SHP77 treated with DMSO at 0.1 percent for 48 hours (cell line): ENCODE data around the gene WDR17.

Experiments
- DNase-seq: peaks from one replicate; lab custom pipeline; 2025; lab: John Stamatoyannopoulos, UW

Gene WDR17

GRCh38 chr4:176090115-176090514 is 24.5 kb downstream of the WDR17 start:
- DNase-seq = no peak

- DNase-seq = no peak
Measured at GRCh38 chr4:176099314-176099713, 33.7 kb downstream of the WDR17 start.

- DNase-seq = no peak
Measured at GRCh38 chr4:176102414-176103063, 36.9 kb downstream of the WDR17 start.

DNA sequence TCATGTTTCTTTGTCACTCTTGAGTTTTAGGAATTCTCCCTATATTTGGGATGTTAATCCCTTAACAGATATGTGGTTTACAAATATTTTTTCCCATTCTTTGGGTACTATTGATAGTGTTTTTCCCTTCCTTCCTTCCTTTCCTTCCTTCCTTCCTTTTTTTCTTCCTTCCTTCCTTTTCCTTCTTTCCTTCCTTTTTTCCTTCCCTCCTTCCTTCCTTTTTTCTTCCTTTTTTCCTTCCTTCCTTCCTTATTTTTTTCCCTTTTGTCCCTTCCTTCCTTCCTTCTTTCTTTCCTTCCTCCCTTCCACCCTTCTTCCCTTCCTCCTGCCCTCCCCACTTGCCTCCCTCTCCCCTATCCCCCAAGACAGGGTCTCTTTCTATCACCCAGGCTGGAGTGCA is 42.1 kb downstream of the WDR17 start:
- DNase-seq = no peak

GRCh38 chr4:176123710-176124407 is 58.2 kb downstream of the WDR17 start:
- no peak for DNase-seq

GRCh38 chr4:176125063-176125462 is 59.4 kb downstream of the WDR17 start:
- no peak for DNase-seq

DNA sequence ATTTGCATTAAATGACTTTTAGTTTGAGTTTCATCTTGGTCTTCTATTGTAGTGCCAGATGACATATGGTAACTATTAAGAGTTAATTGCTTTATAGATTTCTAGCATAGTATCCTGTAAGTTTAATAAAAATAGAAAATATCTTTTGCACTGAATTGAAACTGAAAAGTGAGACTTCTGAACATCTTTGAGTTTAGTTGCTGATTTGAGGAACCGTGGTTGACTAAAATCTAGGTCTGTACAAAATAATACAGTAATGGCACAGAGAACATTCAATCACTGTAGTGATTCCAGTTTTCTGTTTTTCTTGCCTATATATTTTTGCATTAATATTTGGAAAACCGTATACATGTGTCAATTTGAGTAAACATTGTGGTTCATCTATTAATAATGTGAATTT is 69.0 kb downstream of the WDR17 start:
- no peak for DNase-seq

- no peak for DNase-seq
Measured at GRCh38 chr4:176137631-176138030, 72.0 kb downstream of the WDR17 start.

GRCh38 chr4:176139518-176139917 is 73.9 kb downstream of the WDR17 start:
- no peak for DNase-seq

DNA sequence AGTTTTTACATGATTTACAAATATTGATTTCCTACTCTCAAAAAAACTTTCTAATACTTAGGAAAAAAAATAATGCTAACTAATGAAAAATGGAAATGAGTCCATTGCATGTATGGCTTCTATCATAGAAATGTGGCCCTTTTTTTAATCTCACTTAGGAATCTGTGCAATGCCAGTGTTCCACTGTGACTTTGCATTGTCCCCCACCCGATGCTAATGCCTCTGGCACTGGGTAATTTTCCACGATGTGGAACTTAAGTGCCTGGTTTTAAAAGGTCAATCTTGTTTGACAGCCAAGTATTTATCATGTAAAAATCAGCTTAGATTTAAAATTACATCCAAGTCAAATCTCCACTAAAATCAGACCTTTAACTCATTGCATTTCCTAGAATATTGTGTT is 76.6 kb downstream of the WDR17 start:
- no peak for DNase-seq

GRCh38 chr4:176149680-176150355 is 84.2 kb downstream of the WDR17 start:
- DNase-seq = no peak

DNA sequence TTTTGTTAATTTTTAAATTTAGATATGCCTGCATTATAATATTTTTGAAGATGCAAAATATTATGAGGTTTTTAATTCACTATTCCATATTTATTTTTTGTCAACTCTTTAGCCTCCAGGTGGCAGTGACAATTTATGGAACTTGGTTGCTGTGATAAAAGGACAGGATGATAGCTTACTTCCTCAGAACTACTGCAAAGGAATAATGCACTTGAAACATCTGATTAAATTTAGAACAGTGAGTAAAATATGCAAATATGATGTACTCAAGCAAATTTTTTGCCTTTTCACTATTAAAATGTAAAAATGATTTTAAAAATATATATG is 84.7 kb downstream of the WDR17 start:
- no peak for DNase-seq

- DNase-seq = no peak
Measured at GRCh38 chr4:176150704-176151103, 85.1 kb downstream of the WDR17 start.

DNA sequence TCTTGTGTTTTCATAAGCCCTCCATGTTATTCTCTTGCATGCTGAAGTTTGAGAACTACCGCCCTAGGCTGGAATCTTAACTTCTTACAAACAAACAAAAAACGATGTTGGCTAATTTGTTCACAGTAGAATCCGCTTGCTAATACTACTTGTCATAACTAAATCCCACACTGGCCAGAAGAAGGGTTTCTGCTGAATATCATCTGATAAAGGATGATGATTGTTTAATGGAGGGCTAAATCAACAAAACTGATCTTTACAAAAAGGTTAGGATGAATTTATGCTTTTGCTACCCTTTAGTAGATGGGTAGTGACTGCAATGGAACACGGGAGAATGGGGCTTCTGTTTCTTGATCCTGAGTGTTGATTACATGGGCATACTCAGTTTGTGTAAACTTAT is 87.5 kb downstream of the WDR17 start:
- DNase-seq = no peak

DNA sequence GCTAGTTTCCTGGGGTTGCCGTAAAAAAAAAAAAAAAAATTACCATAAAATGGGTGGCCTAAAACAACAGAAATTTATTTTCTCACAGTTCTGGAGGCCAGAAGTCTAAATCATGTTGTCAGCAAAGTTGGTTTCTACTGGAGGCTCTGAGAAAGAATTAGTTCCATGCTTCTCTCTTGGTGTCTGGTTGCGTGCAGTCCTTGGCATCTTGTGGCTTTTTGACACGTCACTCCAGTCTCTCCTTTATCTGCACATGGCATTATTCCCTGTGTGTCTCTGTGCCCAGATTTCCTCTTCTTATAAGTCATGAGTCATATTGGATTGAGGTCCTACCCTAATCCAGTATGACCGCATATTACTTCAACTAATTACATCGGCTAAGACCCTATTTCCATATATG is 91.0 kb downstream of the WDR17 start:
- no peak for DNase-seq

DNA sequence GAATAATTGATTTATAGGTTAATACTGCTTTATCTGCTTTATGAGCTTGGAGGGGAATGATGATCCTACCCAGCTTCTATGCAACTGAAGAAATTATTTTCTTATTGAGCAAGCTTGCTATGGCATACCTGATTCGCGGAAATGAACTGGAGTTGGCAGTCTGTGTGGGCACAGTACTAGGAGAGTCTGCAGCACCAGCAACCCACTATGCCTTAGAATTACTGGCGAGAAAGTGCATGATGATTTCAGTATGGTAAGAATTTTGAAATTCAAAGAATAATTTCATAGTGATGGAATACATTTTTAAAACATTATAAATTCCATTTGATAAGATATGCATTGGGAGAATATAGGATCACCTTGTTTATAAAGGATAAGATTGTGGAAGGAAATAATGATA is 97.4 kb downstream of the WDR17 start:
- no peak for DNase-seq

DNA sequence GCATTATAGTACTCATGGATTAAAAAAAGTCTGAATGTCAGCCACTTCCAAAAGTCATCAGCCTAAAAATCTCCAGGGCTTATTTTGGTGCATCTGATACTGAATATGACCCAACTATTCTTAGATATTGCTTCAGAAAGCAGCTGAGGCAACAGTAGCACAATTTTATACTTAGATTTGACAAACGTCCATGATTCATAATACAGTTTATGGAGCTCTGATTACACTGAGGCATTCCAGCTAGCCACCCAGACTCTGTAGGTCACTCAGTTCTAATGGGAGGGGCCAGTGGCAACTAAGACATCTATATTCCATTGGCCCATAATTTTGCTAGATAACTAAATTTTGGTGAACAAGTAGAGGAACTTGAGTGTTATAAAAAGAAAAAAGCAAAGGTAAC is 119.4 kb downstream of the WDR17 start:
- no peak for DNase-seq

GRCh38 chr4:176186067-176186466 is 120.4 kb downstream of the WDR17 start:
- DNase-seq = no peak

DNA sequence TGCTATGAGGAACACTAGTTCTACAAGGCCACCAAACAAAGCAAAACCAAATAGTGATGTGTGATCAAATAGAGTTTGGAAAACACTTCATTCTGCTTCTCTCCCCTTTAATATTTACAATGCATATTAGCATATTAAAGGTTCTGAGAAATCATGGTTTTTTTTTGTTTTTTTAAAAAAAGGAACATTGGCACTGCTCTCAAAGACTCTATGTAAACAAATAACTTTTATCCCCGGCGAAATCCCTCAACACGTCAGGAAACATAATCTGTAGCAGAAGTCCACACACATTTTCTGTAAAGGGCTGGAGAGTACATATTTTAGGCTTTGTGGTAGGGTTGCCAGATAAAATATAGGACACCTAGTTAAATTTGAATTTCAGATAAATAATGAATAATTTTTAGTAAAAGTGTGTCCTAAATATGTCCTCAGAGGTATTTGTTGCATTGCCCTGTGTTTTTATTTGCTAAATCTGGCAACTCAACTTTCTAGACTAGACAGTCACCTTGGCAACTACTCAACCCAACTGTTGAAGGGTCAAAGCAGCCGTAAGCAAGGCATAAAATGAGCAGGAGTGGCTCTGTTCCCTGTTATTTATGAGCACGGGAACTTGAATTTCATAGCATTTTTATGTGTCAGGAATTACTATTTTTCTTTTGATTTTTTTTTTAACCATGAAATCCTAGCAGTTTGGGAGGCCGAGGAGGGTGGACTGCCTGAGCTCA is 121.2 kb downstream of the WDR17 start:
- no peak for DNase-seq

DNA sequence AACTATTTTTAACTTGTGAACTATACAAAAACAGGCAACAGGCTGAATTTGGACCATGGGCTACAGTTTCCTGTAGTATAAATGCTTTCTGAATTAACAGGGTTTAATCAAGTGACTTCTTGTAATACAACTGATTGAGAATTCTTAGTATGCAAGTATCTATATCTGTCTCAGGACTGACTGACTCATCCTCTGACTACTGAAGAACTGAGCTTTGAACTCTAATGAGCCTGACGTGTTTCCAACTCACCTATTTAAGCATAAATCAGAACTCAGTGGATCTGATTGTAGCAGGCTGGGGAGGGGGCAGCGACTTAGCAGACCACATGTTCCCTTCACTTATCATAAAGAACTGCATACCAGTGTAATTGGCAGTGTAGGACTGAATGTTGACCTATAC is 122.0 kb downstream of the WDR17 start:
- DNase-seq = no peak

- DNase-seq = no peak
Measured at GRCh38 chr4:176188654-176189053, 123.0 kb downstream of the WDR17 start.

DNA sequence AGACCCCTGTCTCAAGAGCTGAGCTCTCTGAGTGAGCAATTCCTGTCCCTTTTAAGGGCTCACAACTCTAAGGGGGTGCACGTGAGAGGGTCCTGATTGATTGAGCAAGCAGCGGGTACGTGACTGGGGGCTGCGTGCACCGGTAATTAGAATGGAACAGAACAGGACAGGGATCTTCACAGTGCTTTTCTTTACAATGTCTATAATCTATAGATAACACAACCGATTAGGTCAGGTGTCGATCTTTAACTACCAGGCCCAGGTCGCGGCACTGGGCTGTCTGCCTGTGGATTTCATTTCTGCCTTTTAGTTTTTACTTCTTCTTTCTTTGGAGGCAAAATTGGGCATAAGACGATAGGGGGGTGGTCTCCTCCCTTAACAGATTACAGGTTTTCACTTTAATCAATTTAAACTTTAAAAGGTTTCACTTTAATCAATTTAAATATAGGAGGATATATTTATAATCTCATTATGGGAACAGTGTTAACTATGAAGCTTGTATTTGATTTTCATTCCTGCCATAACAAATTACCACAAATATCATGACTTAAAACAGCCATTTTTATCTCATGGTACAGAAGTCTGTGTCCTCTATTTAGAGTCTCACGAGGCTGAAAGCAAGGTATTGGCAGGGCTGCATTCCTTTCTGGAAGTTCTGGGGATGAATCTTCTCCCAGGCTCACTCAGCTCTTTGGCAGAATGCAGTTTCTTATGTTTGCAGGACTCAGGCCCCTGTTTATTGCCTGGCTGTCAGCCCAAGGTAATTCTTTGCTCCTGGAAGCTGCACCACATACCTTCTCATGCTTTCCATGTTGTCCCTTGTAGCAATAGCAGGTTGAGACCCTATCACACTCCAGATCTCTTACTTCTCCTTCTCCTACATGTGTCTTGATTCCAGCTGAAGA is 124.5 kb downstream of the WDR17 start:
- no peak for DNase-seq
